DMS153 (cell line): Measurements from ENCODE around the gene FAM167B.

Experiments used
- DNase-seq: peaks from one replicate; lab custom pipeline; 2025; lab: John Stamatoyannopoulos, UW

The FAM167B gene

DNA sequence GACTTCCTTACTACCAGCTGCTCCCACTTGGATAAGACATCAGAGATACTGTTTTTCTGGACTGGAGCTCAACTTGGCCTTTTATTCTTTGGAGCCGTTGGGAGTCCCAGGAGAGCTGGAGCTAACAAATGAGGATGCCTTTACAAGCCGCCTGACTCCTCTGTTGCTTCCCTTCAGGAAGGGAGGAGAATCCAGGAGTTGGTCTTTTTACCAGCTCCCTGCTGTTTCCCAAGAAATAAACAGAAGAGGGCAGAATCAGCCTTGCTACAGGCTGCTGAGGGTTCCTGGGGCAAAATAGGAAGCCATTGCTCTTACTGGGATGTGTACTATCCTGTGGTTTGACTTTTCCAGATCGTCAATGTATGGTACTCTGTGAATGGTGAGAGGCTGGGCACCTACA, 23.3 kb upstream of the FAM167B start:
- no peak for DNase-seq

- DNase-seq: no peak
Measured at GRCh38 chr1:32224285-32224684, 22.7 kb upstream of the FAM167B start.

DNA sequence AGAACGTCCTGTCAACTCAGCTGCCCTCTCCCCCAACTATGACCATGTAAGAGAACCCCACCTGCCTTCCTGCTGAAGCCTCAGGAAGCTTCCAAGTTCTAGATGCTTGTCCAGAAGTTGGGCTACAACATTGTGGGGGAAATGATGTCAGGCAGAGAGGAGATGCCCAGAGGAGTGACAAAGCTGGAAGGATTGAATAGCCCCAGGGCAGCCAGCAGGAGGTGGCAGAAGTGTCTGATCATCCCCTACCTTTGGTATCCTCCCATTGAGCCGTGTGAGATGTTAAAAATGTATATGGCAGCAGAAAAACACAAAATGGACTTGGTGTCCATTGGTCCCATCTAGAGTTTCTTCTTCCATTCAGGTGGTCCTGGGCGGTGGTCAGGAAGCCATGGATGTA, 18.3 kb upstream of the FAM167B start:
- no peak for DNase-seq

DNA sequence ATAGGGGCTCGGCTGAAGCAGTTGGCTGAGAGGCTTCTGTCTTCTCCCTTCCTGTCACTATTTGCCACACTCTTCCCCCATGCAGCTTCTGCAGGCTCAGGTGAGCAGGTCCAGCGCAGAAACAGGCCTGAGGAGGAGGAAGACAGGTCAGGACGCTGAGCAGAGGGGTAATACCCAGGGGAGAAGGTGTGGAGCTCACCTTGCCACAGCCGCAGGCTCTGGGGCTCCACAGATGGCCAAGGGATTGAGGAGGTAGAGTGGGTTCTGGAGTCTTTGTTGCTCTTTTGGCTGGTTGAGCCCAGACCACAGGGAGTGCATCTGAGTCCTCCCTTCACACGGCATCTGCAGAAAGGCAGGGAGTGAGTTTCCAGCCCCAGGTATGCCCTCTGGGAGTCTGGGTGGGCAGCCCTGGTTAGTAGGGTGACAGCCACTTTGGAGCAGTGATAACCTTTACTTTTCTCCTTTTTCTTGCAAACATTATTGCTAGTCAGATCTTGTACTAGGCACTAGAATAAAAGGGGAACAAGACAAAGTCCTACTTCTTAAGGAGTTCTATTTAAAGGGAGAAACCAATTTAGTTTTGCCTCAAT, 15.1 kb upstream of the FAM167B start:
- no peak for DNase-seq

DNA sequence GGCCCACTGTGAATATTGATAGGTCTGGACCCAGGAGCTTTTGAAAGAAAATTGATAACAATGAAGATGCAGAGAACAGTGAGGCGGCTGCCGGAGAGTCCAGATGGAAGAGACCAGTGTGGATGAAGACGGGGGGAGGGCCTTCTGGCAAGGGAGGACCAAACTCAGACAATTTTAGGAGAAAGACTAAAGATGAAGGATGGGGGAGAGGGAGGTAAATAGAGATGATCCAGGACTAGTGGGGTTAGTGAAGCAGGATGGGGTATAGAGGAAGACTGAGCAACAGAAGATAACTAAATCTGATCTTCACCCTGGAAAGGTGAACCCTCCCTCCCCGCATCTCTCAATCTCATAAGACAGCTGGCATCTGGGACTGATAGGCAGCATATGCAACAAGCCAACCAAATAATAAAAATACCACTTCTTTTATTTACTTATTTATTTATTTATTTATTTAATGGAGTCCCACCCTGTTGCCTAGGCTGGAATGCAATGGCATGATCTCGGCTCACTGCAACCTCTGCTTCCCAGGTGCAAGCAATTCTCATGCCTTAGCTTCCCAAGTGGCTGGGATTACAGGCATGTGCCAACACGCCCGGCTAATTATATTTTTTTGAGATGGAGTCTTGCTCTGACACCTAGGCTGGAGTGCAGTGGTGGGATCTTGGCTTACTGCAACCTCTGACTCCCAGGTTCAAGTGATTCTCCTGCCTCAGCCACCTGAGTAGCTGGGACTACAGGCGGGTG, 14.3 kb upstream of the FAM167B start:
- DNase-seq: no peak

- no peak for DNase-seq
Measured at GRCh38 chr1:32234792-32235191, 12.2 kb upstream of the FAM167B start.

- peak; percentile 73 for DNase-seq
Measured at GRCh38 chr1:32239337-32239736, 7.7 kb upstream of the FAM167B start.

DNA sequence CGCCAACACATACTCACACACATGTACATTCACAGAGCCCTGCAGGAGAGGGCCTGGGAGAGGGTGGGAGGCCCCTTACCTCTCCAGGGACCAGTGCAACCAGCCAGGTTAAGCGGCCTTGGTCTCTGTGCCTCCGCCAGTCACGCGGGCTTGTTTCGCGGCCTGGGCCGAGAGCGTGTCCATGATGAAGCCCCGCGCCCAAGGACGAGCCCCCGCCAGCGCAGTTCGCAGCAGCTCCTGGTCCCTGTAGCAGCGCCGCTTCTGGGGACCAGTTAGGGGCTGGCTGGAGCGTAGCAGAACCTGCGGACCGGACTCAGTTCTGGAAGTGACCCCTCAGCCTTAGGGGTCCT, 7.3 kb upstream of the FAM167B start:
- peak; percentile 60 for DNase-seq

DNA sequence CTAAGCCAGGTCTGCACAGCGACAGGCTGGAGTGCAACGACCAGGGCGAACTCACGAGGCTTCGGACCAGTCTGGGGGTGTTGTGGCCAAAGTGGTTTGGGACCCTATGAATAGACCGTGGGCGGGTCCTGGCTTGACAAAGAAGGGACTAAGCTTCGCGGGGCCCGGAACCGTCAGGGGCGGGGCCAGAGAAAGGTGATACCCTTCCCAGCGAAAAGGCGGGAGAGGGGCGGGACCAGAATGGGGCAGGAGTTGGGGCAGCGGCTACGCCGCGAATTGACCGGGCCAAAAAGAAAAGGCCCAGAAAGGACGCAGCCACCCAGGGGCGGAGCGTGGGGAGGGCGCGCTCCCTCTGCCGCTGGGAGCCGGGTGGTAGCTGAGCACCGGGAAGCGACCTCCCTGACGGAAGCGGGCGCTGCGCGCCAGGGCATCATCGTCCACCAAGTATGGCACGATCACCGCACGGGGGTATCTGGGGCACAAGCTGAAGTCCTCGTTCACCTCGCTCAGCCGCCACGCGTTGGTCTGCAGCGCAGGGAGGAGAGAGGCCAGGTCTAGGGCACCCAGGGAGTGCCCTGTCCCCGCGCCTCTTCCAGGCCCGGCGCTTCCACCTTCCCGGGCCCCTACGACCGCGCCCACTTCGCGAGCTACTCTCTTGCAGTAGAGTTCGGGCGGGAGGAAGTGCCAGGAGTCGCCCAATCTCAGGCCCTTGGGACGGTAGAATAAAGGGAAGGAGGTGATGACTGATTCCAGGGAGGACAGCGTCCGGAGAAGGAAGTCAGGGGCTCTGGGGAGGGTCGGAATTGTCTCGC, 6.7 kb upstream of the FAM167B start:
- DNase-seq: peak; percentile 97

DNA sequence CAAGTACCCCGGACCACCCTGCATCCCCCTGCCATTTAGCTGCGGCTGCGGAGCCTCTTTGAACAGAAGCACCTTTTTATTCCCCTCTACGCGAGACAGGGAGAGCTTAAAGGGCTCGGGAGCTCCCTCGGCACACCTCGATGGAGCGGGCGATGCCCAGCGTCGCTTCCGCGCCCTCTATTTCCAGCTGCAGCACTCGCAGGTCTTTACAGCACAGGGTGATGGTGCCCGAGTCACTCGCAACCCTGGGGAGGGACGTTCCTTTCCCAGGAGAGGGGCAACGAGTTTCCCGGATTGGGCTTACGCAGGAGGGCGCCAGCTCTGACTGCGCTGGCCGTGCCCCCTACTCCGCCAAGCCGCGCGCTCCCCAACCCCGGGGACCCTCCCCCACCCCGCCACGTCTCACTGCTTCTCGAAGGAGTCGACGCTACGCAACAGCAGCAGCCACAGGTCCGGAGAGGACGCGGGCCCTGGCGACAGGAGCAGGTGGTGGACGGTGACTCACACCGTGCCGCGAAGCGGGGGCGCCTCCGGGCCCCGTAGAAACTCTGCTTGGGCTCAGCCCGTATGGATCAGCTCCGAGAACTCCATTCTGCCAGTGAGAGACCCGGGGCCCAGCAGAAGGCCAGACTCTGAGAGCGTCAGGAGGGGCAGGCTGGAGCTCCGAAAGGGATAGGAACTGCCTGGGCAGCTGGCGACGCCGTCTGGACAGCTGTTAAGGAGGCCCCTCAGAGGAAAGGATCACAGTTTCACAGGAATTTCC, 5.8 kb upstream of the FAM167B start:
- DNase-seq: peak; percentile 77

DNA sequence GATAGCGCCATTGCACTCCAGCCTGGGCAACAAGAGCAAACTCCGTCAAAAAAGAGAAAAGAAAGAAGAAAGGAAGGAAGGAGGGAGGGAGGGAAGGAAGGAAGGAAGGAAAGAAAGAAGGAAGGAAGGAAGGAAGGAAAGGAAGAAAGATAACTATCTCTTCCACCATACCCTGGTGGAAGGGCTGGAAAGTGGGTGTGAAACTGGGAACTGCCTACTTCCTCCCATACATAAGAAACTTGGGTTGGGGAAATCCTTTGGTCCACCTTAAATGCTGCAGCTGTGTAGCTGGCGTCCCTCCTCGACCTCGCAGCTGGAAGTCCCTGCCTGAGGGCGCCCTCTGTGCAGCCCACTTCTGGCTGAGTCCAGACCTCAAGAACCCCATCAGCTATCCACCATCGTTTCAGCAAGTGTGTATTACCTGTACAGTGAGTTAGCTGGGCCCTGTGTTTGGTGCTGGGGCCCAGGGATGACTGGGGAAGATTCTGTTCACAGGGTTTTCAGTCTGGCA, 4.6 kb upstream of the FAM167B start:
- DNase-seq: no peak

DNA sequence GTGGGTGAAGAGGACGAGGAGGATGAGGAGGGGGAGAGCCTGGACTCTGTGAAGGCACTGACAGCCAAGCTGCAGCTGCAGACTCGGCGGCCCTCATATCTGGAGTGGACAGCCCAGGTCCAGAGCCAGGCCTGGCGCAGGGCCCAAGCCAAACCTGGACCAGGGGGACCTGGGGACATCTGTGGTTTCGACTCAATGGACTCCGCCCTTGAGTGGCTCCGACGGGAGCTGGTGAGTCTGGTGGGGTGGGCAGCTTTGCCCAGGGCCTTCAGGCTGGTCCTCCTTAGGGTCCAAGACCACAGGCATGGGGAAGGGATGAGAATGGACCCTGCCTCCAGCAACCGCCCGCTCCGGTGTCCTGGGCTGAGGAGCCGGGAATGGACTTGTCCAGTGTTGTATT, 430 bp downstream of the FAM167B start:
- no peak for DNase-seq

DNA sequence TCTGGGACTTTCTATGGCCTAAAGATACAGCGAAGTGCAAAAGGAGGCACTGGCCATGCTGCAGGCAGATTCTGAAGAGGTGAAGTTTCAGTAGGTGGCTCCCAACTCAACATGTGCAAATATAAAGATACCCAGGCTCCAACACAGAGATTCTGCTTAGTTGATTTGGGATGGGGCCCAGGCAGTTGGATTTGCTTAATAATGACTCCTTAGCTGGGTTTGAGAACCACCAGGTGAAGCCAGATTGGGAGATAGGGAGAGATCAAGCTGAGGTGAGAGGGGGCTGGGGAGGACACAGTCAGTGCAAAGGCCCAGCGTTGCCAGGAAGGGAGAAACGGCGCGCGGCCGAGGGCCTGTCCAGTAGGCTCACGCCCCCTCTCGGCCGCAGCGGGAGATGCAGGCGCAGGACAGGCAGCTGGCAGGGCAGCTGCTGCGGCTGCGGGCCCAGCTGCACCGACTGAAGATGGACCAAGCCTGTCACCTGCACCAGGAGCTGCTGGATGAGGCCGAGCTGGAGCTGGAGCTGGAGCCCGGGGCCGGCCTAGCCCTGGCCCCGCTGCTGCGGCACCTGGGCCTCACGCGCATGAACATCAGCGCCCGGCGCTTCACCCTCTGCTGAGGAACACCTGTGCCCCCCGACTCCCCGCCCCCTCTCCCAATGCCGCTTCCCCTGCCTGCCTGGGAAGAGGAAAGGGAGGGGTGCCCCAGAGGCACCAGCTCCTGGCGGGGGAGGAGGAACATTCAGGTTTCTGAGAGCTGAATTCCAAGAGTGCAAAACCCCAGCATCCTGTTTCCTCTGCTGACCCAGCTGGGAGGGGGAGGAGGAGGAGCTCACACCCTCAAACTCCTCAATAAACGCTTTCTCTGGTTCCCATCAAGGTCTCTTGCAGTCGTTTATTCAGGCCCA, 1.2 kb downstream of the FAM167B start:
- peak; percentile 90 for DNase-seq

DNA sequence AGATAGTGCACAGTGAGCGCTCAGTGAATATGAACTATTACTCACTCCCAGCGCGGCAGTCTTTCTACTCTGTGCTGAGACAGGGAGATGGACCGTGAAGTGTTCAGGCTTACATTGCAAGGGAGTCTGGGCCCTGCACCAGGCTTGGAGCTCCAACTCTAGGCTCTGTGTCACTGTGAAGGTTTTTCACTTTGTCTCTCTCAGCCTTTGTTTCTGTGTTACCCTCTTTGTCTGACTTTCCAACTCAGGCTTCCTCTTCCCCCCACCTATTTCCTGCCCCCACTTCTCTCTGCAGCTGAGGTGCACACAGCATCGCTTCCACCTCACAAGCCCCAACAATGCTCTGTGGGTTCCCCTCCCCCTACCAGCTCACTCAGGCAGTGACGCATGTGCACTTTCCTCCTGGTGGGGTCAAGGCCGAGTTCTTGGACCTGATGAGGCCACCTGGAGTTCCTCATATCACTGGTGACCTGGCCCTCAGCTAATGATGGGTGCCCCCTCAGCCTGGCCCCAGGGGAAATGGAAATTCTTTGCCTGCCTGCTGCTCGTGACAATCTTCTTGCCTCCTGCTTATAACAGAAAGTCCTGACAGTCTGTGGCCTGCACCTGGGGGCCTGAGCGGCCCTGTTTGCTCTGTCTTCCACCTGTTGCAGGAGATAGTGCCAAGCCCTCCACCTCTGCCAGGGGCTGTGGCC, 3.0 kb downstream of the FAM167B start:
- no peak for DNase-seq

- no peak for DNase-seq
Measured at GRCh38 chr1:32250893-32251716, 4.1 kb downstream of the FAM167B start, which contains the start of gene LCK. Gene LCK (plus strand): TSS chr1:32251265. CDS start chr1:32274330, 23,065 bp downstream.

- DNase-seq: no peak
Measured at GRCh38 chr1:32255072-32256071, 8.3 kb downstream of the FAM167B start.

DNA sequence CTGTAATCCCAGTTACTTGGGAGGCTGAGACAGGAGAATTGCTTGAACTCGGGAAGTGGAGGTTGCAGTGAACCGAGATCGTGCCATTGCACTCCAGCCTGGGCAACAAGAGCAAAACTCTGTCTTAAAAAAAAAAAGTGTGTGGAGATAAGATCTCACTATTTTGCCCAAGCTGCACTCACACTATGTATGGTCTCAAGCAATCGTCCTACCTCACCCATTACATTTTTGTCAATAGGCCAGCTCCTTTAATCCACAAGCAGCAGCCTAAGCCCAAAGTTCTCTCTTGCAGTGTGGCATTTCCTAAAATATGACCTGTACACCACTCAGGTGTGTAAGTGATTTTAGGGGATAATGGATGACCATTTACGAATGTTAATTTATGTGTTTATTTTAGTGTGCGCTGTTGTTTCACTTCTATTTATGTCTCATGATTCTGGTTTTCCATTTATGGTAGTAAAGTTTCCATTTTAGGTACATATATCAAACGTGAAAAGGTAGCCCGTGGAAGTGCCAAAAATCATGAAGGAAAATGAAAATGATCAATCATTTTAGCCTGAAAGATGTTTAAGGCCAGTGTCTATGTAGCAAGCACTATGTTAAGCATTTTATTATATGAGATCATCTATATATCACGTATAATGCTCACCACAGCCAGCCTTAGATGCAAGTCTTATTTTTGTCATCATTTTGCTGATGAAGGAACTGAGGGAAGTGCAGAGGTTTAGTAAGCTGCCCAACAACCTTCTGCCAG, 9.6 kb downstream of the FAM167B start:
- DNase-seq: no peak

- DNase-seq: no peak
Measured at GRCh38 chr1:32257227-32257508, 10.1 kb downstream of the FAM167B start.
